Smooth muscle cell (in vitro differentiated cells): ENCODE measurements around the gene RABL6. TPM values are rescaled to one million over a fixed set of nuclear protein-coding genes. Genes with fewer than 3 reads are reported as not detected.

Experiments used
- DNase-seq: peaks from one replicate; lab custom pipeline; 2025; ENCODE audit not compliant: unreplicated experiment; lab: John Stamatoyannopoulos, UW
- H2AFZ ChIP-seq: fragments of 200-600 bp; sonication (generic); 2 replicates; pipeline ENCODE4 v1.6.0; 2016; ENCODE audit warnings: antibody characterized with exemption, low read depth, mild to moderate bottlenecking
- H3F3A ChIP-seq: fragments of 200-600 bp; sonication (generic); 2 replicates; pipeline ENCODE4 v1.6.0; 2017; ENCODE audit warnings: antibody characterized with exemption, low read depth
- H3K27ac ChIP-seq: fragments of 200-600 bp; sonication (generic); 2 replicates; pipeline ENCODE4 v1.5.1; 2016; ENCODE audit warnings: low read depth, mild to moderate bottlenecking
- H3K27me3 ChIP-seq: fragments of 200-600 bp; sonication (generic); 2 replicates; pipeline ENCODE4 v1.6.1; 2016; ENCODE audit warnings: low read depth, mild to moderate bottlenecking
- H3K36me3 ChIP-seq: fragments of 200-600 bp; sonication (generic); 2 replicates; pipeline ENCODE4 v1.5.1; 2016; ENCODE audit warnings: low read depth
- H3K4me1 ChIP-seq: fragments of 200-600 bp; sonication (generic); 2 replicates; pipeline ENCODE4 v1.5.1; 2016; ENCODE audit warnings: low read depth
- H3K4me2 ChIP-seq: fragments of 200-600 bp; sonication (generic); 2 replicates; pipeline ENCODE4 v1.6.0; 2016; ENCODE audit warnings: mild to moderate bottlenecking
- H3K4me3 ChIP-seq: fragments of 200-600 bp; sonication (generic); 2 replicates; pipeline ENCODE4 v1.5.1; 2016; ENCODE audit warnings: mild to moderate bottlenecking
- H3K79me2 ChIP-seq: fragments of 200-600 bp; sonication (generic); 2 replicates; pipeline ENCODE4 v1.6.0; 2016; ENCODE audit warnings: low read depth, mild to moderate bottlenecking
- H3K9ac ChIP-seq: fragments of 200-600 bp; sonication (generic); 2 replicates; pipeline ENCODE4 v1.6.0; 2016; ENCODE audit warnings: low read depth
- H3K9me3 ChIP-seq: fragments of 200-600 bp; sonication (generic); replicated peaks from 2 replicates; pipeline ENCODE4 v1.5.1; 2016; ENCODE audit warnings: low read depth
- H4K20me1 ChIP-seq: fragments of 200-600 bp; sonication (generic); 2 replicates; pipeline ENCODE4 v1.6.0; 2016; ENCODE audit warnings: low read depth
- WGBS: methylation state at CpG from one replicate; pipeline ENCODE4 v1.1.7; 2016; ENCODE audit warnings: low lambda C conversion rate; 5-methylcytosine and 5-hydroxymethylcytosine counted together
- polyA plus RNA-seq: library from polyadenylated mRNA; unstranded; fragments of >200 nt; fragmentation: Nextera tagmentation; extraction: Ambion mirVana; gene quantifications from 2 replicates; pipeline ENCODE4 v1.2.1, GENCODE V29; 2016
- total RNA-seq: library from RNA; depleted of rRNA; stranded (reverse); fragments of >200 nt; gene quantifications from 2 replicates; pipeline ENCODE4 v1.2.3, GENCODE V29; 2014
- TF ChIP-seq, protein P1 (sequence below): fragments of 200-600 bp; sonication (generic); IDR thresholded peaks from 2 replicates; pipeline ENCODE4 v1.5.1; 2017; ENCODE audit warnings: borderline replicate concordance, mild to moderate bottlenecking, antibody characterized with exemption; ENCODE audit not compliant: insufficient read depth, poor library complexity, severe bottlenecking

Gene RABL6
- total and polyA plus RNA-seq, 2 experiments from 2014 or later = 54.3 to 81.6 TPM

DNA sequence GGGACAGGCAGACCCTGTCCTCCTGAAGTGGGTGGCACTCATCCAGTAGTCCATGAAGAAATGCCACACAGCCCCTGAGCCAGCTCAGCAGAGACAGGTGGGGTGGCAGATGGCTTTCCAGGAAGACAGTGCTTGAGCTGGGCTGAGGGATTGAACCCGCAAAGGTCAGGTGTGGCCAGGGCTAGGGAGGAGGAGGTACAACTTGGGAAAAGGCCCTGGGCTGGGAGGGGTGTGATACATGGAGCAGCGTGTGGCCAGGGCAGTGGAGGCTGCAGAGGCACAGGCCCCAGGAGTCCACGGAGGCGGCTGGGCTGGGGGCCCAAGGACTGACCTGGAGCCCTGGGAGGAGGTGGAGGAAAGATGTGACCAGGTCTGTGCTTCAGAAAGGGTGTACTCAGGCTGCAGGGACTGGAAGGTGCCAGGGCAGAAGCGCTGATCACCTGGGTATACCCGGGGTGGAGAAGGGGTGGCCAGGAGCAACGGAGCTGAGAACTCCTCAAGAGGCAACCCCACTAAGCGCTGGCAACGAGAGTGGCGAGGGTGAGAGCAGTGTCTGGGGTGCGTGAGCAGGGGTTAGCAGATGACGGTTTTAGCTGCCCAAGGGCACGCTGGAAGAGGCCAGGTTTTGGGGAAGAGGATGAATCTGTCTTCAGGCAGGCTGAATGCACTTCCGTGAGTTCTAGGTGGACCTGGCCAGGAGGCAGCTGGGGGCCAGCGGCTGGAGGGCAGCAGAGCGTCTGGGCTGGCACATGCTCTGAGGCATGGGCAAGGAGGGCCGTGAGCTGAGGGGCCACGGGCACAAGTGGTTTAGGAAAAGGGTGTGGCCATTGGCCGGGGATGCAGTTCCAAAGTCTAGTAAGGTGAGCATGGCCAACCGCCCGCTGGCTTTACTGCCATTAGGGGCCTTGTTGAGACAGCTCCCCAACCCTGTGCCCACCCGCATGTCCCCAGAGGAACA, 3.9 kb upstream of the RABL6 start:
- no peak for DNase-seq
- no peak overlapping the region for H3K4me2 ChIP-seq
- H3K27ac ChIP-seq = no peak overlapping the region
- H3F3A ChIP-seq = peaks cover under 1% of the 10 kb centered on the region
- TF ChIP-seq, protein P1, sequence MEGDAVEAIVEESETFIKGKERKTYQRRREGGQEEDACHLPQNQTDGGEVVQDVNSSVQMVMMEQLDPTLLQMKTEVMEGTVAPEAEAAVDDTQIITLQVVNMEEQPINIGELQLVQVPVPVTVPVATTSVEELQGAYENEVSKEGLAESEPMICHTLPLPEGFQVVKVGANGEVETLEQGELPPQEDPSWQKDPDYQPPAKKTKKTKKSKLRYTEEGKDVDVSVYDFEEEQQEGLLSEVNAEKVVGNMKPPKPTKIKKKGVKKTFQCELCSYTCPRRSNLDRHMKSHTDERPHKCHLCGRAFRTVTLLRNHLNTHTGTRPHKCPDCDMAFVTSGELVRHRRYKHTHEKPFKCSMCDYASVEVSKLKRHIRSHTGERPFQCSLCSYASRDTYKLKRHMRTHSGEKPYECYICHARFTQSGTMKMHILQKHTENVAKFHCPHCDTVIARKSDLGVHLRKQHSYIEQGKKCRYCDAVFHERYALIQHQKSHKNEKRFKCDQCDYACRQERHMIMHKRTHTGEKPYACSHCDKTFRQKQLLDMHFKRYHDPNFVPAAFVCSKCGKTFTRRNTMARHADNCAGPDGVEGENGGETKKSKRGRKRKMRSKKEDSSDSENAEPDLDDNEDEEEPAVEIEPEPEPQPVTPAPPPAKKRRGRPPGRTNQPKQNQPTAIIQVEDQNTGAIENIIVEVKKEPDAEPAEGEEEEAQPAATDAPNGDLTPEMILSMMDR = no peak
- no peaks in the 10 kb centered on the region for H3K9me3 ChIP-seq
- H3K79me2 ChIP-seq = peaks cover 9% of the 10 kb centered on the region
- H2AFZ ChIP-seq = no peak overlapping the region
- 97% methylated on average over 22 of the region's 22 CpGs for WGBS
- H3K4me1 ChIP-seq = peaks cover 24% of the 10 kb centered on the region
- no peak overlapping the region for H3K4me3 ChIP-seq
- H3K36me3 ChIP-seq = no peaks in the 10 kb centered on the region
- H4K20me1 ChIP-seq = peaks cover 3% of the 10 kb centered on the region
- H3K9ac ChIP-seq = no peak overlapping the region
- no peaks in the 10 kb centered on the region for H3K27me3 ChIP-seq

GRCh38 chr9:136804509-136805206, 3.1 kb upstream of the RABL6 start:
- Histone ChIP-seq H3K4me2 (no peak overlapping the region), H3K27me3 (no peaks in the 10 kb centered on the region), H4K20me1 (peaks cover 11% of the 10 kb centered on the region), H3K27ac (no peak overlapping the region), H3K36me3 (no peaks in the 10 kb centered on the region), H3K4me3 (no peak overlapping the region), H3K79me2 (peaks cover 17% of the 10 kb centered on the region), H2AFZ (no peak overlapping the region), H3K9ac (no peak overlapping the region), H3K4me1 (peaks cover 21% of the 10 kb centered on the region), H3F3A (no peaks in the 10 kb centered on the region), H3K9me3 (no peaks in the 10 kb centered on the region)
- TF ChIP-seq, protein P1 = no peak
- no peak for DNase-seq
- WGBS = 91% methylated on average over 20 of the region's 20 CpGs

DNA sequence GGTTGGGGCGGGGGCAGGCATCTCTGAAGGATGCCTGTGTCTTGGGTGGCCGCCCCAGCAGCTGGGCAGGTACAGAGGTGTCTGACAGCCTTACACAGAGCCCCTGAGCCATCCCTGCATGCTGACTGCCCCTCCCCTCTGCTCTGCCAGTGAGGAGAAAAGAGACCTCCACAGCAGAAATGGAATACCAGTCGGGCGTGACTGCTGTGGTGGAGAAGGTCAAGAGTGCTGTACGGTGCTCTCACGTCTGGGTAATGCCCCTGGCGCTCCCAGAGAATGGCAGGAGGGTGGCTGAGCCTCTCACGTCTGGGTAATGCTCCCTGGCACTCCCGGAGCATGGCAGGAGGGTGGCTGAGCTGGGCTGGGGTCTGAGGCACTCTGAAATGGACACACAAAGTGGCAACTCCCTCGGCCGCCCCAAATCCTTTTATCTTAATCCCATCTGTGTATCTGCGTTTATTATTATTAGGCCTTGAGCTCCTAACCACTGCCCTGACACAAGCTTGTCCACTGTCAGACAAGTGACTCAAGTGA, 2.5 kb upstream of the RABL6 start:
- H3K9ac ChIP-seq = no peak overlapping the region
- no peak overlapping the region for H3K4me2 ChIP-seq
- H3K27ac ChIP-seq = no peak overlapping the region
- peaks cover 17% of the 10 kb centered on the region for H4K20me1 ChIP-seq
- DNase-seq = no peak
- peaks cover 3% of the 10 kb centered on the region for H3F3A ChIP-seq
- H2AFZ ChIP-seq = no peak overlapping the region
- H3K36me3 ChIP-seq = no peaks in the 10 kb centered on the region
- H3K4me1 ChIP-seq = peaks cover 25% of the 10 kb centered on the region
- H3K4me3 ChIP-seq = no peak overlapping the region
- H3K27me3 ChIP-seq = no peaks in the 10 kb centered on the region
- no peaks in the 10 kb centered on the region for H3K9me3 ChIP-seq
- H3K79me2 ChIP-seq = peaks cover 23% of the 10 kb centered on the region
- WGBS = 87% methylated on average over 12 of the region's 12 CpGs
- TF ChIP-seq, protein P1 = no peak
